Endothelial cell (in vitro differentiated cells): Measurements from ENCODE around the gene NGEF. TPM values are rescaled to one million over a fixed set of nuclear protein-coding genes. Genes with fewer than 3 reads are reported as not detected.
A peak's percentile ranks its signal among the peaks of the same experiment; 100 is the strongest.

Experiments
- DNase-seq: peaks from one replicate; pipeline ENCODE4 v3.0.0; 2021; ENCODE audit warnings: low spot score
- H3K27ac Mint-ChIP-seq: one replicate; pipeline ENCODE4 v1.8.0; 2021; ENCODE audit warnings: mixed read lengths, inconsistent platforms; ENCODE audit not compliant: unreplicated experiment
- H3K27me3 Mint-ChIP-seq: one replicate; pipeline ENCODE4 v1.8.0; 2021; ENCODE audit warnings: mild to moderate bottlenecking, moderate library complexity, mixed read lengths, inconsistent platforms; ENCODE audit not compliant: unreplicated experiment
- H3K36me3 Mint-ChIP-seq: one replicate; pipeline ENCODE4 v1.8.0; 2021; ENCODE audit warnings: mild to moderate bottlenecking, low read depth, mixed read lengths, inconsistent platforms; ENCODE audit not compliant: unreplicated experiment
- H3K4me1 Mint-ChIP-seq: one replicate; pipeline ENCODE4 v1.8.0; 2021; ENCODE audit warnings: mild to moderate bottlenecking, mixed read lengths, inconsistent platforms; ENCODE audit not compliant: unreplicated experiment
- H3K4me3 Mint-ChIP-seq: one replicate; pipeline ENCODE4 v1.8.0; 2021; ENCODE audit warnings: mild to moderate bottlenecking, mixed read lengths, inconsistent platforms; ENCODE audit not compliant: unreplicated experiment
- H3K9me3 Mint-ChIP-seq: one replicate; pipeline ENCODE4 v1.8.0; 2021; ENCODE audit warnings: mixed read lengths, inconsistent platforms; ENCODE audit not compliant: unreplicated experiment
- total RNA-seq: library from RNA; stranded (reverse); fragmentation: NEBNext Ultra II Directional; extraction: Animal tissue kit (Norgen Biotek cat#: 25700); gene quantifications from one replicate; pipeline ENCODE4 v1.2.1, GENCODE V29; 2021; ENCODE audit not compliant: unreplicated experiment
- TF ChIP-seq, protein P1 (sequence below): fragments of 200-600 bp; sonication (generic); IDR thresholded peaks from one replicate; pipeline ENCODE4 v1.5.0; 2021; ENCODE audit warnings: antibody characterized with exemption; ENCODE audit not compliant: unreplicated experiment

NGEF gene
- total RNA-seq, 1 donor from 2014 or later: 1.4 TPM

DNA sequence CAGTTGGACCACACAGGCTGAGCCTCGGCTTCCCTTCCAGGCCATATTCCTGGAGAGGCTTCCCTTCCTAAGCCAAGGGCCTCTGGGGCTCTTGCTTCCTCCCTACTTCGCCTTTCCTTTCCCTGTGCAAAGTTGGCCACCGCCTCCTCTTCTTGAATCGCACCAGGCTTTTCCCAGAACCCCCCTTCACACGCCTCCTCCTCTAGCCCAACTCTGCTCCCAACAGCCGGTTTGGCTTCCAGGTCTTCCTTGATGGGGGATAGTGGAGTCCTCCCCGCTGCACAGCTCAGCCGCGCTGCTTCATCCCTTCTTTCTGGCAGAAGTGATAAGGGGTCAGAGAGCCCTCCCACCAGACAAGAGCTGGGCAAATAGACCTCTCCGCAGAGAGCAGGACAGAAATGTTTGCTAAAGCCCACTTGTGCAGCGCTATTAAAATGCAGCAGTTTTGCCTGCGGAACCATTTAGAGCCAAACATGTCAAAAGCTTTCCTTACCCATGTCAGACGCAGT is 86.6 kb downstream of the NGEF start:
- Mint-ChIP-seq H3K36me3 (peaks cover 7% of the 10 kb centered on the region), H3K27ac (no peak overlapping the region), H3K27me3 (peaks cover 24% of the 10 kb centered on the region), H3K4me3 (peak overlapping the region; percentile 79), H3K4me1 (peaks cover 7% of the 10 kb centered on the region), H3K9me3 (no peaks in the 10 kb centered on the region)
- TF ChIP-seq, protein P1, sequence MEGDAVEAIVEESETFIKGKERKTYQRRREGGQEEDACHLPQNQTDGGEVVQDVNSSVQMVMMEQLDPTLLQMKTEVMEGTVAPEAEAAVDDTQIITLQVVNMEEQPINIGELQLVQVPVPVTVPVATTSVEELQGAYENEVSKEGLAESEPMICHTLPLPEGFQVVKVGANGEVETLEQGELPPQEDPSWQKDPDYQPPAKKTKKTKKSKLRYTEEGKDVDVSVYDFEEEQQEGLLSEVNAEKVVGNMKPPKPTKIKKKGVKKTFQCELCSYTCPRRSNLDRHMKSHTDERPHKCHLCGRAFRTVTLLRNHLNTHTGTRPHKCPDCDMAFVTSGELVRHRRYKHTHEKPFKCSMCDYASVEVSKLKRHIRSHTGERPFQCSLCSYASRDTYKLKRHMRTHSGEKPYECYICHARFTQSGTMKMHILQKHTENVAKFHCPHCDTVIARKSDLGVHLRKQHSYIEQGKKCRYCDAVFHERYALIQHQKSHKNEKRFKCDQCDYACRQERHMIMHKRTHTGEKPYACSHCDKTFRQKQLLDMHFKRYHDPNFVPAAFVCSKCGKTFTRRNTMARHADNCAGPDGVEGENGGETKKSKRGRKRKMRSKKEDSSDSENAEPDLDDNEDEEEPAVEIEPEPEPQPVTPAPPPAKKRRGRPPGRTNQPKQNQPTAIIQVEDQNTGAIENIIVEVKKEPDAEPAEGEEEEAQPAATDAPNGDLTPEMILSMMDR: no peak
- no peak for DNase-seq

DNA sequence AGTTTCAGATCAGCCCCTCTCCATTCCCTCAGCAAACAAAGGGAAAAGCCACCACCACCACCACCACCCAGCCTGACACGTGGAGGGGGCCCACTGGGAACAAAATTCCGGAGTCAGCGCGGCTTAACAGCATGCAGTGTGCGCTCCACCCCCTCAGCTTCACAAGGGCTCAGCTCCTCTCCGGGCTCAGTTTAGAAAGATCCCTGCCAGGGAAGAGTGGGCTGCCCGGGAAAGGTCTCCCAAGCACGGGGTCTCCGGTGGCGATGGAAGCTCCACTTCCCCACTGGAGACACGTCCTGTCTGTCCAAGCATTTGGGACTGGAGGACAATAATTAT is 87.3 kb downstream of the NGEF start:
- TF ChIP-seq, protein P1: no peak
- Mint-ChIP-seq H3K36me3 (peaks cover 7% of the 10 kb centered on the region), H3K4me3 (no peak overlapping the region), H3K4me1 (peaks cover 7% of the 10 kb centered on the region), H3K27me3 (peaks cover 24% of the 10 kb centered on the region), H3K9me3 (no peaks in the 10 kb centered on the region), H3K27ac (no peak overlapping the region)
- DNase-seq: no peak

DNA sequence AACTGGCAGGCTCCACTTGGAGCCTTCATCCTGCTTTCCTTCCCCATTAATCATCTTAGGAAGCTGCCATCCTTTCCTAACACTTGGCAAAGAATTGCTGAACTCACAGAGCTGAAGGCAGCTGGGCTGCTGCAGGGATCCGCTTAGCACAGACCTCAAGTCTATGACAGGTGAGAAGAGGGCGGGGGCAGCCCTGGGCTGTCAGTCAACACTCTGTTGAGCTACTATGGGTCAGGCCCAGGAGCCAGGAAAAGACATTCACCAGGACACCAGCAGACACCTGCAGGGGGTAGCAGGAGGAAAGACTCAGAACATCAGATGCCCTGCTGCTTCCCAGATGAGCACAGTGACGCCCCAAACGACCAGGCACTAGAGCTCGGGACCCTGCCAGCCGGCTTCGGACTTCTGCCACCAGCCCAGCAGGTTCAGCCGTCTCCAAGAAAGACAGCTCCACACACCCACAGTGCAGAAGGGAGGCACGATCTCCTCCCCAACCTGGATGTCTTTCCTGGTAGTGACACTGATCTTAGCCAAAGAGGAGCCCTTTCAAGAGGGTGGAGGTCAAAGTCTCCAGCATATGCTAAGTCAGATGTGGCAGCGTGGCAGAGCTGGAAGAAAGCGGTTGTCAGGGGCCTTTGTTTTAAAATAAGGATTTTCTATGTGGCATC is 87.8 kb downstream of the NGEF start:
- peaks cover 7% of the 10 kb centered on the region for H3K36me3 Mint-ChIP-seq
- DNase-seq: no peak
- no peak overlapping the region for H3K4me3 Mint-ChIP-seq
- peaks cover 24% of the 10 kb centered on the region for H3K27me3 Mint-ChIP-seq
- peaks cover 7% of the 10 kb centered on the region for H3K4me1 Mint-ChIP-seq
- TF ChIP-seq, protein P1: no peak
- no peaks in the 10 kb centered on the region for H3K9me3 Mint-ChIP-seq
- H3K27ac Mint-ChIP-seq: no peak overlapping the region

DNA sequence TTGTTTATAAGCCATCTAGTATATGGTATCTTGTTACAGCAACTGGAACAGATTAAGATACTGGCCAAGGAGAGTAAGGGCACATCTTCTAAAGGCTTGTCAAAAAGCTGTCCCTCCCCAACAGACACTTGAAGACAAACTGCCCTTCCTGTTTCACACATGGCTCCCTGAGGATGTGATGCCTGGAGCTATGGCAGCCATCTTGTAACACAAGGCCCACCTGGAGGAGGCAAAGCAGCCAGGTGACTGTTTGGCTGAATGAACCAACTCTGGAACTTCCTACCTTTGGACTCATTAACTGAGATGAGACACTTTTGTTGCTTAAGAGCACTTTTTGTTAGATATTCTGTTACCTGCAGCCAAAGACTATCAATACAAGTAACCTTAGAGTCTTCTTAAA is 88.6 kb downstream of the NGEF start:
- no peaks in the 10 kb centered on the region for H3K9me3 Mint-ChIP-seq
- H3K4me1 Mint-ChIP-seq: peaks cover 7% of the 10 kb centered on the region
- H3K4me3 Mint-ChIP-seq: no peak overlapping the region
- H3K27me3 Mint-ChIP-seq: peaks cover 20% of the 10 kb centered on the region
- H3K27ac Mint-ChIP-seq: no peak overlapping the region
- peaks cover 4% of the 10 kb centered on the region for H3K36me3 Mint-ChIP-seq
- no peak for DNase-seq
- TF ChIP-seq, protein P1: no peak

DNA sequence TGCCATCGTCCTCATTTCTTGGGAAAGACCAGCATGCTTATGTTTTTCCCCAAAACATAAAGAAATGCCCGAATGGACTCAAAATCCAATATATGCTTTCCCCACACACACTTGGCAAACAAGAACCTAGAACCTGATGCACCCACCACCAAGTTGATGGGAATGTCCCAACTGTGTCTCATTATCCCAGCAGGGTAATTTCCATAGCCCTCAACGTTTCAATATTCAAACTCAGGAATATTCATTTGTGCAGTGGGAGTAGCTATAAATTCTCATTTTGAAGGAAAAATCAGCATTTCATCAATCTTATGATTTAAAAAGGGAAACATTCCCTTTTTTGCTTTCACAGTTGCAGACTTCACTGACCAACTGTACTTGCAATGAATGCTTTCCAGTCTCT is 92.3 kb downstream of the NGEF start:
- peaks cover 8% of the 10 kb centered on the region for H3K27me3 Mint-ChIP-seq
- no peak overlapping the region for H3K4me3 Mint-ChIP-seq
- no peaks in the 10 kb centered on the region for H3K4me1 Mint-ChIP-seq

More for the DNA sequence above, 92.3 kb downstream of the NGEF start:
- Mint-ChIP-seq H3K36me3 (no peaks in the 10 kb centered on the region), H3K27ac (no peak overlapping the region), H3K9me3 (no peaks in the 10 kb centered on the region)
- DNase-seq: no peak
- TF ChIP-seq, protein P1: no peak
